ENCODE results near the gene DHX58. TPM values are rescaled to one million over a fixed set of nuclear protein-coding genes. Genes with fewer than 3 reads are reported as not detected.

Gene DHX58
- total and polyA plus RNA-seq, 10 of the 15 experiments (the other 5 are each of a cell fraction or from before 2014, with no cell fraction given), result 3.5 to 69.8 (median 16.4) TPM

DNA sequence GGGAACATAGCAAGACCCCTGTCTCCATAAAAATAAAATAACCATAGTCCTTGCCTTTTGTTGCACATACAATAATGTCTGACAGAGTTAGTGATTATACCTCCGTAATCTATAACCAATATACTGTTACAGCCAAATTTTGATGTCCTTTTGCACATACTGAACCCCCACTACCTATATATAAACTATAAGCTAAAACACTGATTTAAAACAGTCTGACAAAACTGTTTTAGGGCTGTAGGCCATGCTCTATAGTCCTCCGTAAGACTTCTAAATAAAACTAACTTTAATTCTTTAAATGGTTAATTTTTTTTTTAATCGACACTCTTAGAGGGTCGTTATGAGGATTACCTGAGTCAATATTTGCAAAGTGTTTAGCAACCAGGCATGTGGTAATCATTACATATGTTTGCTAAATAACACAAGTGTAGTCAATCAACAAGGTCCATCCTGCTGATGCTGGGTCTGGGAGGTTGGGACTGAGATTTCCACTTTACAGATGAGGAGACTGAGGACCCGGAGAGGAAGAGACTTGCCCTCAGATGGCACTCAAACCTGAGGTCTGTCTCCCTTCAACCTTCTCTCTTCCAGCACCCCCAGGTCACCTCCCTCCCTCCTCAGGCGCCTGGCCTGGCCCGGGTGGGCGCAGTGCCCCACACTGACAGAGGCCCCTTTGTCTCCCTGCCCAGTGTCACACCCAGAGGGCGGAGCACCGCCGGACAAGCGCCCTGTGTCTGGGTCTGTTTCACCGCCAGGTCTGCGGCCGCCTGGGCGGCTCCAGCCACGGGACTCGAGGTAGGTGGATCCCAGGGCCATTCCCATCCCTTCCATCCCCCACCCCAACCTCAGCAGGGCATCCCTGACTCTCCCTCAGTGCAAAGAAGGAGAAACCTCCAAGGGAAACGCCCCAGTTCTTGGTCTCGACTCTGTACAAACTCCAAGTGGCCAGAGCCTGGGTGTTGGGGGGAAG lies 24.5 kb downstream of the DHX58 start (continued):
- TF ChIP-seq ESRRA (IDR thresholded peaks at IDR 0.05; ENCODE audit: low read length), result no peak

DNA sequence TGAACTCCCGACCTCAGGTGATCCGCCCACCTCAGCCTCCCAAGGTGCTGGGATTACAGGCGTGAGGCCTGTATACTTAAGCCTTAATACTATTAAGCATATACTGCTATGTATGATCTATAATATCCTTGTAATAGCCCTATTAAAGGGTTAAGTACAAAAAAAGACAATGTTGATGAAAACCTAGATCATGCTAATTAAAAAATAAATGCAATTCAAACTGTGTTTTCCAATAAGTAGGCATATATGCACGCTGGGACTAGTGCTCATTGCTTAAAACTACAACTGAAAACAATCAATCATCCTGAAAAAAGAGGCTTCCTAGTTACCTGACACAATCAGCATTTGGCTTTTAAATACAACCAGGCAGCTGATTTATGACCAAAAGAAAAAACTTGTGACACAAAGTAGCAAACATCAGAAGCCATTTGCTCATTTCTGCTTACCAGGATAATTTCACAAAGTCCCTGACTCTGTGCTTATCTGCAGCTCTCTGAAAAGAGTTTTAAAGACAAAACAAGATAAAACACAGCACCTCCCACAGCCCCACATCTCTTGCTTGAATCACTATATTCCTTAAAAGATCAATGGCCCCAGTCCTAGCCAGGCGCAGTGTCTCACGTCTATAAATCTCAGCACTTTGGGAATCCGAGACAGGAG lies 25.3 kb downstream of the DHX58 start:
- no peak overlapping the region for H2AFZ ChIP-seq (ENCODE audit: control insufficient read depth, low read depth, low read length)
- H3K4me1 ChIP-seq (ENCODE audit: control insufficient read depth, insufficient read depth, low read length), result no peaks in the 10 kb centered on the region
- intact Hi-C loops (cut with micrococcal nuclease; ENCODE audit: unreplicated experiment), result no loop called here
- no peaks in the 10 kb centered on the region for H4K20me1 ChIP-seq (ENCODE audit: control insufficient read depth, insufficient read depth)
- CTCF ChIA-PET, result interaction anchor here (2.1 to 3.0 kb wide), 2 partner anchors 14 to 20 kb away, joined by 6 to 10 read pairs; no protein-coding TSS in a partner anchor
- SMC1A ChIA-PET (ENCODE audit: uncharacterized antibody, unreplicated experiment), result no interaction called here
- in situ Hi-C loops (cut with MboI), result no loop called here
- no peaks in the 10 kb centered on the region for H3K9me3 ChIP-seq (replicated peaks; ENCODE audit: control insufficient read depth, insufficient read depth, low read length)
- no TSS peak for BruUV-seq (replicated peaks)
- no peaks in the 10 kb centered on the region for H3K79me2 ChIP-seq (ENCODE audit: control insufficient read depth, insufficient read depth, low read length)
- H3K4me2 ChIP-seq (ENCODE audit: control insufficient read depth, insufficient read depth), result no peak overlapping the region
- H3K27ac ChIP-seq (ENCODE audit: control insufficient read depth, insufficient read depth), result no peak overlapping the region
- H3K4me3 ChIP-seq, result no peak overlapping the region
- DNase-seq (ENCODE audit: low read depth, low spot score) (no peak), ATAC-seq (no peak), FAIRE-seq (no peak)
- no peak overlapping the region for H3K9ac ChIP-seq (ENCODE audit: control insufficient read depth, insufficient read depth, low read length)
- POLR2A ChIA-PET, result no interaction called here
- RAD21 ChIA-PET (ENCODE audit: unreplicated experiment), result no interaction called here
- H3K27me3 ChIP-seq (replicated peaks in 1 of 2; ENCODE audit: control insufficient read depth in 2 of 2, insufficient read depth in 2 of 2, low read length in 1 of 2), result no peaks in the 10 kb centered on the region; a peak in 2 of 4 replicates
- H3K36me3 ChIP-seq (ENCODE audit: control insufficient read depth in 2 of 2, insufficient read depth in 2 of 2, low read length in 1 of 2), result no peaks in the 10 kb centered on the region
- WGBS (ENCODE audit: insufficient coverage, insufficient replicate concordance, low lambda C conversion rate, missing lambda C conversion rate), result 38% methylated on average over 7 of the region's 7 CpGs
- TF ChIP-seq FOXM1 (IDR thresholded peaks at IDR 0.05; ENCODE audit: low read depth, low read length), result no peak
- no peak for TF ChIP-seq FOXK2 (IDR thresholded peaks at IDR 0.05)
- TF ChIP-seq ZNF24 (IDR thresholded peaks at IDR 0.05), result no peak
- TF ChIP-seq TAF1 (IDR thresholded peaks at IDR 0.05; ENCODE audit: borderline replicate concordance, low read depth, low read length), result no peak
- TF ChIP-seq ATF7 (IDR thresholded peaks at IDR 0.05; ENCODE audit: low read depth), result no peak
- no peak for TF ChIP-seq YBX1 (IDR thresholded peaks at IDR 0.05)
- TF ChIP-seq, protein P1, sequence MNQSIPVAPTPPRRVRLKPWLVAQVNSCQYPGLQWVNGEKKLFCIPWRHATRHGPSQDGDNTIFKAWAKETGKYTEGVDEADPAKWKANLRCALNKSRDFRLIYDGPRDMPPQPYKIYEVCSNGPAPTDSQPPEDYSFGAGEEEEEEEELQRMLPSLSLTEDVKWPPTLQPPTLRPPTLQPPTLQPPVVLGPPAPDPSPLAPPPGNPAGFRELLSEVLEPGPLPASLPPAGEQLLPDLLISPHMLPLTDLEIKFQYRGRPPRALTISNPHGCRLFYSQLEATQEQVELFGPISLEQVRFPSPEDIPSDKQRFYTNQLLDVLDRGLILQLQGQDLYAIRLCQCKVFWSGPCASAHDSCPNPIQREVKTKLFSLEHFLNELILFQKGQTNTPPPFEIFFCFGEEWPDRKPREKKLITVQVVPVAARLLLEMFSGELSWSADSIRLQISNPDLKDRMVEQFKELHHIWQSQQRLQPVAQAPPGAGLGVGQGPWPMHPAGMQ (IDR thresholded peaks at IDR 0.05; ENCODE audit: borderline replicate concordance), result no peak
- TF ChIP-seq, protein P2, sequence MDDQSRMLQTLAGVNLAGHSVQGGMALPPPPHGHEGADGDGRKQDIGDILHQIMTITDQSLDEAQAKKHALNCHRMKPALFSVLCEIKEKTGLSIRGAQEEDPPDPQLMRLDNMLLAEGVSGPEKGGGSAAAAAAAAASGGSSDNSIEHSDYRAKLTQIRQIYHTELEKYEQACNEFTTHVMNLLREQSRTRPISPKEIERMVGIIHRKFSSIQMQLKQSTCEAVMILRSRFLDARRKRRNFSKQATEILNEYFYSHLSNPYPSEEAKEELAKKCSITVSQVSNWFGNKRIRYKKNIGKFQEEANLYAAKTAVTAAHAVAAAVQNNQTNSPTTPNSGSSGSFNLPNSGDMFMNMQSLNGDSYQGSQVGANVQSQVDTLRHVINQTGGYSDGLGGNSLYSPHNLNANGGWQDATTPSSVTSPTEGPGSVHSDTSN (IDR thresholded peaks at IDR 0.05; ENCODE audit: insufficient replicate concordance, low read depth, low read length), result no peak
- TF ChIP-seq CBFB (IDR thresholded peaks at IDR 0.05; ENCODE audit: low read depth), result no peak
- TF ChIP-seq, protein P3, sequence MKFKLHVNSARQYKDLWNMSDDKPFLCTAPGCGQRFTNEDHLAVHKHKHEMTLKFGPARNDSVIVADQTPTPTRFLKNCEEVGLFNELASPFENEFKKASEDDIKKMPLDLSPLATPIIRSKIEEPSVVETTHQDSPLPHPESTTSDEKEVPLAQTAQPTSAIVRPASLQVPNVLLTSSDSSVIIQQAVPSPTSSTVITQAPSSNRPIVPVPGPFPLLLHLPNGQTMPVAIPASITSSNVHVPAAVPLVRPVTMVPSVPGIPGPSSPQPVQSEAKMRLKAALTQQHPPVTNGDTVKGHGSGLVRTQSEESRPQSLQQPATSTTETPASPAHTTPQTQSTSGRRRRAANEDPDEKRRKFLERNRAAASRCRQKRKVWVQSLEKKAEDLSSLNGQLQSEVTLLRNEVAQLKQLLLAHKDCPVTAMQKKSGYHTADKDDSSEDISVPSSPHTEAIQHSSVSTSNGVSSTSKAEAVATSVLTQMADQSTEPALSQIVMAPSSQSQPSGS (IDR thresholded peaks at IDR 0.05; ENCODE audit: low read length), result no peak
- TF ChIP-seq CBX3 (IDR thresholded peaks at IDR 0.05; ENCODE audit: borderline replicate concordance, low read depth), result no peak
- TF ChIP-seq FOS (IDR thresholded peaks at IDR 0.05; ENCODE audit: borderline replicate concordance, extremely low read depth, insufficient read length), result no peak
